NCI-H2171 treated with DMSO at 0.1 percent for 48 hours (cell line): ENCODE measurements around the gene SLC13A4.
"Not testable (repeated sequence)": the region's sequence is repeated elsewhere in the genome, so short reads cannot be mapped to it uniquely, and the experiment has no call there.

Experiments
- DNase-seq: peaks from one replicate; lab custom pipeline; 2025; lab: John Stamatoyannopoulos, UW

Gene SLC13A4

GRCh38 chr7:135748770-135749169, 20.8 kb upstream of the SLC13A4 start, which contains the start of gene FAM180A:
TSS of gene FAM180A (minus strand) at chr7:135748813. CDS start at chr7:135748580, 233 bp downstream.
- DNase-seq = no peak

GRCh38 chr7:135747366-135747765, 19.4 kb upstream of the SLC13A4 start:
- DNase-seq = no peak

- DNase-seq = no peak
Observed at GRCh38 chr7:135745703-135746312, 17.8 kb upstream of the SLC13A4 start.

- no peak for DNase-seq
Observed at GRCh38 chr7:135744938-135745702, 17.1 kb upstream of the SLC13A4 start.

GRCh38 chr7:135743907-135744731, 16.1 kb upstream of the SLC13A4 start:
- DNase-seq = no peak

GRCh38 chr7:135742371-135742770, 14.4 kb upstream of the SLC13A4 start:
- DNase-seq = no peak

GRCh38 chr7:135741905-135742304, 13.9 kb upstream of the SLC13A4 start:
- no peak for DNase-seq

GRCh38 chr7:135740889-135741288, 12.9 kb upstream of the SLC13A4 start:
- DNase-seq = no peak

GRCh38 chr7:135737306-135737647, 9.3 kb upstream of the SLC13A4 start:
- DNase-seq = not testable (repeated sequence)

GRCh38 chr7:135736586-135737305, 8.8 kb upstream of the SLC13A4 start:
- no peak for DNase-seq

- DNase-seq = no peak
Observed at GRCh38 chr7:135734343-135734689, 6.3 kb upstream of the SLC13A4 start.

GRCh38 chr7:135733603-135734342, 5.8 kb upstream of the SLC13A4 start:
- DNase-seq = no peak

GRCh38 chr7:135731131-135731530, 3.1 kb upstream of the SLC13A4 start:
- no peak for DNase-seq

- no peak for DNase-seq
Observed at GRCh38 chr7:135729230-135729629, 1.2 kb upstream of the SLC13A4 start.

GRCh38 chr7:135726911-135727673, 894 bp downstream of the SLC13A4 start:
- DNase-seq = no peak

GRCh38 chr7:135726276-135726788, 1.7 kb downstream of the SLC13A4 start:
- no peak for DNase-seq

- DNase-seq = no peak
Observed at GRCh38 chr7:135723411-135723810, 4.6 kb downstream of the SLC13A4 start.

- no peak for DNase-seq
Observed at GRCh38 chr7:135721198-135721820, 6.7 kb downstream of the SLC13A4 start.

GRCh38 chr7:135719688-135720087, 8.3 kb downstream of the SLC13A4 start:
- DNase-seq = no peak

GRCh38 chr7:135718794-135719437, 9.1 kb downstream of the SLC13A4 start:
- DNase-seq = no peak
